ENCODE data around the gene DCC. TPM values are rescaled to one million over a fixed set of nuclear protein-coding genes. Genes with fewer than 3 reads are reported as not detected.

Gene DCC
- total RNA-seq, 1 experiment from 2014 or later: 0.08 TPM

DNA sequence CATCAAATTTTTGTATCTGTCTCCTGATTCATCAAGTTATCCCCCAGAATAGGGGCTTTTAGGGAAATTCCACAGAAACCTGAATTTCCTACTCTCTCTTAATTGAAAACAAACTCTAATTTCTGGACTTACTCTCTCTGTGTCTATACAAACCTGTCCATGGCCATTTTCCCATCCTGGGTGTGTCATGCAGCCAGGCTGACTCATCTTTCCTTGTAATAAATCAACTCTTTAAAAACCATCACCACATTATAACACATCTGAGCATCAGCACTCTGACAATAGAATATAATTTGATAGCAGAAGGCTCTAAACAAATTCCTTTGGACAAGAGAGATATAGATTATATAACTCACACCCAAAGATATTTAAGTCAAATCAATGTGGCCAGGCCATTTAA, 610.2 kb downstream of the DCC start:
- in situ Hi-C loops (cut with HindIII; ENCODE audit: low pct_unique_long_range_greater_than_20kb, low sequenced_read_pairs): no loop called here
- no peak for DNase-seq (ENCODE audit: low read depth, low spot score)

DNA sequence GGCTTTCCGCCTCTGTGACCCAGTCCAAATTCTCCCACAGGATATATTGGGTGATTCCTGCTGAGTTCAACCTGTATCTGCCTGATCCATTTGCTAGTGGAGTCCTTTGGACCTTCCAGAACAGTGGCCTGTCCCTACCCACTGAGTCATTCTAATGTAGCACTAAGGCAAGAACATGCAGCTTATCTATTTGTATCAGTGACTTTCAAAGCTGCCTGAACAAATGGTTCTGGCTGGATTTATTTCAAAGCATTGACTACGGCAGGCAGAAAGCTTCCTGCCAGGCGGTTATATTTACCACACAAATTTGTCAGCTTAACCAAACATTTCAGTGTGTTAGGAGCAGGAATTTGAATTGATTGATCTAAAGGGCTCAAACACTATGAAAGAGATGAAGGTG, 613.4 kb downstream of the DCC start:
- in situ Hi-C loops (cut with HindIII; ENCODE audit: low pct_unique_long_range_greater_than_20kb, low sequenced_read_pairs): no loop called here

DNA sequence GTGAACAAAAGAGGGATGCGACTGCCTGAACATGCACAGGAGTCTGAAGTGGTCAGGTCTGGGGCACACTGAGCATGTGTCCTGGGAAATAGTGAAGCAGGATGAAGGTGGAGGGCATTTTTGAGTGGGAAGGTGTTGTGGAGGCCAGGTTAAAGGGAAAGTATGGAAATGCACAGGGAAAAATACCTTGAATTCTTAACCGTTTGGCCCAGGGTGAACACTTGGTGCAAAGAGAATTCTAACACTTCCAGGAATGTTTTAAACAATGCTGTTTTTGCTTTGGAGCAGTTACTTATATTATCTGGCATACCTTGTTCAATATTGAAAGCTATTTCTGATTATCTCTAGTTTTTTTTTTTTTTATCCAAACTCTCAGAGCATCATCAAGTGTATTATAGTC, 623.5 kb downstream of the DCC start:
- in situ Hi-C loops (cut with HindIII; ENCODE audit: low pct_unique_long_range_greater_than_20kb, low sequenced_read_pairs): no loop called here
- no peak for DNase-seq (ENCODE audit: low read depth, low spot score)

More for the DNA sequence above, 613.4 kb downstream of the DCC start:
- DNase-seq (ENCODE audit: low read depth, low spot score): no peak

DNA sequence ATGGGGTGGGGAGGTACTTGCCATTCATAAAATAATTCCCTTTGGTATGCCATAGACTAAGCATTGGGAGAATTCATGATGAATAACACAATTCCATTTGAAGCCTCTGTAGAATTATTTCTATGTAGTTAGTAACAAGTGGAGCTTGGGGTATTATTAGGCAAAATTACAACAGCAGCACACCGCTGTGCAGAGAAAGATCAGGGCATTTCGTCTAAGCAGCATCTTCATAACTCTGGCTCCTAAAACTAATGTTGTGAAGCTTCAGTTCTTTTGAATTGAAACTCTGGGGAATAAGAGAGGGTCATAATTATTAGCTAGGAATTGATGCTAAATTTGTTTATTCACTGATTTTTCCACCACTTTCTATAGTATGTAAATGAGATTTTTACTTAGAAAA, 630.7 kb downstream of the DCC start:
- in situ Hi-C loops (cut with HindIII; ENCODE audit: low pct_unique_long_range_greater_than_20kb, low sequenced_read_pairs): no loop called here
- DNase-seq (ENCODE audit: low read depth, low spot score): no peak

DNA sequence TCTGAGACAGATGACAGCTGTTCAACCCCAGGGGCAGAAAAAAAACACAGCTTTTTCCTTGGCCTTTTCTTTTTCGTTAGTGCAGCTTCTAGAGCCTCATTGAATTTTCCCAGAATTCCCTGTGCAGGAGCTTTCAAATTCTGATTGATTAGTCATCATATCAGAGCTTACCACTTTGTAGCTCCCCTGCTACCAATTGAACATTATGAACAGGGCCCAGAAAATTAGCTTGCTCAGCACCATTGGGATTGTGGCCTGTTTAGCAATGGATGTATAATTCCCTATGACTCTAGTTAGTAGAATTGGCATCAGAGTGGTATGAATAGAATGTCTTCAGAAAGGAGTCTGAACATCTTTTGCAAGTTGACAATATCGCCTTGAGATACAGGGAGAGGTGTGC, 631.1 kb downstream of the DCC start:
- in situ Hi-C loops (cut with HindIII; ENCODE audit: low pct_unique_long_range_greater_than_20kb, low sequenced_read_pairs): no loop called here
- DNase-seq (ENCODE audit: low read depth, low spot score): no peak

DNA sequence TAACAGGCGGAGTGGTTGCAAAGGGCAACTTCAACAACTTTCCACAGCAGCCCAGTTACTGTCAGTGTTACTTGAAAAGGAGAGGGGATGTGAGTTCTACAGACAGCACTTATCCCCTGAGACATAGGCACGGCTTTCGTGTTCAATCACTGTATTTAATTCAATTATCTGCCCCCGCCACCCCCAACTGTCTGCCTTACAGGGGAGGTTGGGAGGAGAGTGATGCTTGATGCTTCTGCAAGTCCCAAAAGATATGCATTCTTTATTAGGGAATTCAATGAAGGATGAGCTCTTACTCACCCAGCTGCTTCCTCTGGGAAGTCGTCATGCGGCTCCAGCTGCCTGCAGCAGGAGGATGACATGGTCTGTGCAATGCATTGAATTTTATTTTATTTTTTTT, 639.9 kb downstream of the DCC start:
- in situ Hi-C loops (cut with HindIII; ENCODE audit: low pct_unique_long_range_greater_than_20kb, low sequenced_read_pairs): no loop called here
- no peak for DNase-seq (ENCODE audit: low read depth, low spot score)

DNA sequence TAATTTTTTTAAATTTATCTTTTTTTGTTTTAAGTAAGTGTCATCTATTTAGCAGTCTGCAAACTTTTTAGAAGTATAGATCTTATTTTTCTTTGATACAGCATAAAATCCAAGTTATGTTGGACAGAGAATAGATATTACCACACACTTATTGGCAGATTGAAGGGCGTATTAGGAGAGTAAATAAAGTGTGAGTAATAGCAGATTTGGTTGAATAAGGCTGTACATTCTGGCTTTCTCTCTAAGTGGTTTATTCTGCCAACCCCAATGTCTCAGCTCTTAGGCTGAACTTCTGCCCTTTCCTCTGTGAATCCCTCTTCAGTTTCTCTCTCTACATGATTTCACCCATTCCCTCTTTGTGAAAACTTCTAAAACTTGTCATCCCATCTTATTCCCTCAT, 651.2 kb downstream of the DCC start:
- in situ Hi-C loops (cut with HindIII; ENCODE audit: low pct_unique_long_range_greater_than_20kb, low sequenced_read_pairs): no loop called here
- DNase-seq (ENCODE audit: low read depth, low spot score): no peak

DNA sequence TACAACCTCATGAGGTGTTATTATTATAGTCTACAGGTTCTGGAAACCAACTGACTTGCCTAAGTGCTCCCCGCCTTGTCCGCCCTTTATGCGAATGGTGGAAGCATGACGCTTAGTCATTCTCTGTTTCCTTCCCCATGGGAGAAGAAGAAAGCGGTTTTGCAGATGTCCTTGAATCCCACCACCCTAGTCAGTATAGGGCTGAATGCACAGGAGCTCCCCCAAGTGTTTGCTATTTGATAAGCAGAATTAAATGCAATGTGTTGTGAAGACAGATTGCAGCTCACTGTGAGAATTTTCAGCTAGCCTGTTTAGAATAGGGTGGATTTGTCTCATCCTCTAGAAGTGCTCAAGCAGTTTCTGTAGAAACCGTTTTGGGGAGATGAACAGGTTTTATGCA, 652.0 kb downstream of the DCC start:
- in situ Hi-C loops (cut with HindIII; ENCODE audit: low pct_unique_long_range_greater_than_20kb, low sequenced_read_pairs): no loop called here
- peak; percentile 65 for DNase-seq (ENCODE audit: low read depth, low spot score)

DNA sequence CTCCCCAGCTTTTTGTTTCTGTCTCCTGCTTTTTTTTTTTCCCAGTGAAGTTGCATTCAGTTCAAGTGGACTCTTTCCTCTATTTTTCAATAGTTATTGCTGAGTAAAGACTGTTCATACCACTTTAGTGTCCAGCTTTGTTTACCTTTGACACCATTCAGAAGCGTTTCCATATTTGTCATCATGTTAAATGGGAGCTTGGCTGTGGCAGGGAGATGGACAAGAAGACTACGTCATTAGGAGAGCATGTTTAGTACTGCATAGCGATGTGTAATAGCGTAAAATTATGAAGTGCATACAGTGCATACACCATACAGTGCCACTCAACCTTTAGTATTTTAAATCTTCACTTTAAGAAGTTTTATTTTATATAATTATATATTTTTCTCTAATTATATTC, 655.9 kb downstream of the DCC start:
- in situ Hi-C loops (cut with HindIII; ENCODE audit: low pct_unique_long_range_greater_than_20kb, low sequenced_read_pairs): no loop called here
- no peak for DNase-seq (ENCODE audit: low read depth, low spot score)

DNA sequence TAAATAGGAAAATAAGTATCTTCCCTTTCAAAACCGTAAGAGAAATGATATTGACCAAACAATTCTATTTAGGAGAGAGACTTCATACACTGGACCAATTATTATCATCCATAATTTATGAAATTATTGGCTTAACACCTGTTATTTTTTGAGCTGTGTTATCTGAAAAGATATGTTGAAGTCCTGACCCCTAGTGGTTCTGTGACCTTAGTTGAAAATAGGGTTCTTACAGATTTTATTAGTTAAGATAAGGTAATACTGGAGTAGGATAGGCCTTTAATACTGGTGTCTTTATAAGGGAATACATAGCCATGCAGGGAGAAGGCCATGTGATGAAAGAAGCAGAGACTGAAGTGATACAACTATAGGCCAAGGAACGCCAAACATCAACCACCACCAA, 659.6 kb downstream of the DCC start:
- DNase-seq (ENCODE audit: low read depth, low spot score): no peak
- in situ Hi-C loops (cut with HindIII; ENCODE audit: low pct_unique_long_range_greater_than_20kb, low sequenced_read_pairs): no loop called here

DNA sequence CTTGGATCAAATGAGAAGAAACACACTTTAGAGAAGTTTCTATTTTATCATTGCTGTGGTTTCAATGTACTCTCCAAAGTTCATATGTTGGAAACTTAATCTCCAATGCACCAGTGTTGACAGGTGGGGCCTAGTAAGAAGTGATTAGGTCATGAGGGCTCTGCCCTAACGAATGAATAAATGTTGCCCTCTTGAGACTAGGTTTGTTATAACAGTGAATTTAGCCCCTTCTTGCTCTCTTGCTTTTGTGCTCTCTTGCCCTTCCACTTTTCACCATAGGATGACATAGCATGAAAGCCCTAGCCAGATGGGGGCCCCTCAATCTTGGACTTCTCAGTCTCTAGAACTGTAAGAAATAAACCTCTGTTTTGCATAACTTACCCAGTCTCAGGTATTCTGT, 664.8 kb downstream of the DCC start:
- DNase-seq (ENCODE audit: low read depth, low spot score): peak; percentile 23

DNA sequence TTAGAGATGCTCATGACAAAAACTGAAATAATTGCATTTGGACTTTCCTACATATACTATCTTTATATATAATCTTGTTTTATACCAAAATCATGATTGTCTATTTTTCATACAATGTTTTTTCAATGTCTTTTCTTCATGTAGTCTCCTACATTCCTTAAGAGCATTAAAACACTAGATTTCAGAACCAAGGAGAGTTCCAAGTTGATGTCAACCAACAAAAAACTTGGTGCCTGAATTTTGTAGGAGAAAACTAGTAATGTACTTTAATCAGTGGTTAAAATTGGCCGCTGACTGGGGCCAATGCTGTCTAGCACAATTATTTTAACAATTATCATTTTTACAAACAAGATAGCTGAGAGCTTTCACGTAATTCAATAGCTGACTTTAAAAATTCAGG, 678.8 kb downstream of the DCC start:
- in situ Hi-C loops (cut with HindIII; ENCODE audit: low pct_unique_long_range_greater_than_20kb, low sequenced_read_pairs): no loop called here
- DNase-seq (ENCODE audit: low read depth, low spot score): no peak

More for the DNA sequence above, 664.8 kb downstream of the DCC start:
- in situ Hi-C loops (cut with HindIII; ENCODE audit: low pct_unique_long_range_greater_than_20kb, low sequenced_read_pairs): no loop called here

DNA sequence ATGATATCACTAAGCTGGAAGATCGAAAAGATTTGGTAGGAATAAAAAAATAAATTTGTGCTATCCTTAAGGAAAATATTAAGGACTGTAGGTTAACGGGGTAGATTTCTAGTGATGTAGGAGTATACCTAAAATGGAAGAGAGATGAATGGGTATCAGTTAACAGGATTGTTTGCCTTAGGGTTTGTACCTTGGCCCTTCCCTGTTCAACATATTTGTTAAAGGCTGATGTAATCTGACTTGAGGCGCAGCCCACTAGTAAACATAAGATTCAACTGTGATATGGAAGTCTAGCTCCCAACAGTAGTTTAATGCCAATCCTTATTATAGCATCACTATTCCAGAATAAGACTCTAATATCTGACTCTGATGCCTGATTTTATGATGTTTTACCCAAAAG, 685.2 kb downstream of the DCC start:
- in situ Hi-C loops (cut with HindIII; ENCODE audit: low pct_unique_long_range_greater_than_20kb, low sequenced_read_pairs): no loop called here
- DNase-seq (ENCODE audit: low read depth, low spot score): no peak

DNA sequence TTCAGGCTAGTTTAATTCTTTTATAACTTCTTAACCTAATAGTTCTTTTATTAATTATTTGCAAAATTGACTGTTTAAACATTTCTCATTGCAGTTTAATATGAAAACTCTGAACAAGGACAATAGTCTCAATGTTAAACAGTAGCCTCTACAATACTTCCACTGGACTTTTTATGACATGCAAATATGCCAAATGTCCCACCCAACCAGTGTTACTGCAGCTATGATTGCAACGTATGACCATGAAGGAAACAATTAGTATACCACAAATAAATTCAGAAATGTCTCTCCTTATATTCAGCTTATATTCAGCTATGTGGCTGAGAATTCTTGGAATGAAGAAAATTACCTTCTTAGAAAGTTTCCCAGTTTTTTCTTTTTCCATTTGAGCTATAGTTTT, 688.6 kb downstream of the DCC start:
- no peak for DNase-seq (ENCODE audit: low read depth, low spot score)
- in situ Hi-C loops (cut with HindIII; ENCODE audit: low pct_unique_long_range_greater_than_20kb, low sequenced_read_pairs): no loop called here

DNA sequence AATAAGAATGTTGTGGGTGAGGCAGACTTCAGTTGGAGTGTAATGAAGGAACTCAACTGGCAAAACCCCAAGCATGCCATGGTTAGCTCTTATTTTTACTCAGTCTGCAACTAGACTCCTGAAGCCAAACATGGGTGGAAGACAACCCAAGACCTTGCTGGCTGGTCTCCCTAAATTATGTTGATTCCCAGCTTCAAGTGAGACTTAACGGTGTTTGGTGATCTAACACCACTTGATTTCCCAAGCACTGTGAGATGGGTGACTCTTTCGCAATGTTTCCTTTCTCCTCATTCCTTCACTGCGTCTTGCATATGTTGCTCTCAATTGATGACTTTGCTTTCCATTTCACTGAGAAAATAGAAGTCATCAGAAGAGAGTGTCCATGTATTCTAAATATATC, 693.1 kb downstream of the DCC start:
- DNase-seq (ENCODE audit: low read depth, low spot score): no peak
- in situ Hi-C loops (cut with HindIII; ENCODE audit: low pct_unique_long_range_greater_than_20kb, low sequenced_read_pairs): no loop called here

DNA sequence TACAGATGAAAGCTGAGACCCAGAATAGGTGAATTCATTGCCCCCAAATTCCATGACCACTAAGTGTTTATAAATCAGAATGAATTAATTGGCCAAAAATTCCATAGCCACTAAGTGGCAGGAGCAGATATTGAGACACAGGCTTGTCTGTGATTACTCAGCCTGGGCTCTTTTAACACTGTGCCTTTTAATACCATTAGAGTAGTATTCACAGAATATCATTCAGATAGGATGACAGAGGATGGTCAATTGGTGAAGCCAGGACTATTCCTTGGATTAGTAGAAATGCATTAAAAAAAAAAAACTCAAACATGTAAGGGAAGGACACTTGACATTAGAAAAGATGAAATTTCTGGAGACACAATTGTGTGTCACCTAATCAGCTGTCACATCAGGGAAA, 698.6 kb downstream of the DCC start:
- no peak for DNase-seq (ENCODE audit: low read depth, low spot score)
- in situ Hi-C loops (cut with HindIII; ENCODE audit: low pct_unique_long_range_greater_than_20kb, low sequenced_read_pairs): no loop called here

DNA sequence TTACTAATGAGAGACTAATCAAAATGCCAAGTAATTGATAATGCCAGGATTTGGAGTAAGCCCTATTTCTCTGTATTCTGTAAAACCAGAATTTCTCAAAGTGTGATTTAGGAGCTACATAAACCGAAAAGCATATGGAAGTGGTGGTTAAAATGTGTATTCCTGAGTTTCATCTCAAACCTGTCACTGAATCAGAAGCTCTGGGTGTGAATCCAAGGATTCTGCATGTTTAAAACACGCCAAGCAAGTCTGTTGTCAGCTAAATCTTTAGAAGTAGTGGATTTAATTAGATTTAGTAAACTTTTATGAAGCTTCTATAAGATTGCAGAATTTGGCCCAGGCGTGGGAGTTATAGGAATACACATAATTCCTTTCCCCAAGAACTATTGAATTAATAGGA, 700.3 kb downstream of the DCC start:
- in situ Hi-C loops (cut with HindIII; ENCODE audit: low pct_unique_long_range_greater_than_20kb, low sequenced_read_pairs): no loop called here
- no peak for DNase-seq (ENCODE audit: low read depth, low spot score)

DNA sequence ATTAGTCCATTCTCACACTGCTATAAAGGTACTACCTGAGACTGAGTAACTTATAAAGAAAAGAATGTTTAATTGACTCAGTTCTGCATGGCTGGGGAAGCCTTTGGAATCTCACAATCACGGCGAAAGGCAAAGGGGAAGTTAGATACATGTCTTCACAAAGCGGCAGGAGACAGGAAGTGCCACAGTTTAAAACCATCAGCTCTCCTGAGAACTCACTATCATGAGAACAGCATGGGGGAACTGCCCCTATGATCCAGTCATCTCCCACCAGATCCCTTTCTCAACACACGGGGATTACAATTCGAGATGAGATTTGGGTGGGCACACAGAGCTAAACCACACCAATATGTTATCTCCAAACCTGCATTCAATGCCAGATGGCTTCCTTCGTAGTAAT, 716.1 kb downstream of the DCC start:
- DNase-seq (ENCODE audit: low read depth, low spot score): no peak
- in situ Hi-C loops (cut with HindIII; ENCODE audit: low pct_unique_long_range_greater_than_20kb, low sequenced_read_pairs): no loop called here

DNA sequence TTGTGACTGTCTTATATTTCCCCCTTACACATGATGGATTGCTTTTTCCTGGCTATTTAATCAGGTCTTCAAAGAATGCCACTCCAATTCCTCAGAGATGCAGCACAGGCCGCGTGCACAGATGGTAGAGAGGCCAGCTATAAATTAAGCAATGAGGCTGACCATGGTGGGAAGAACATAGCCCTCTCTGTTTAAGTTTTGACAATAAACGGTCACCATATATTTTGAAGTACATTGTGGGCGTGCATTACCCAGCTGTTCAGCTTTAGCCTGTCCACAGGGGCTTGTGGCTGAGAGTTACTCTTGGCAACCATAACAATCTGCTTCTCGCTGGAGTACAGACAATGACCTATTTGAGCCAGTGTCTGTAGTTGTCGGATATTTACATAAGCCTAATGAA, 730.8 kb downstream of the DCC start:
- in situ Hi-C loops (cut with HindIII; ENCODE audit: low pct_unique_long_range_greater_than_20kb, low sequenced_read_pairs): no loop called here
- peak; percentile 28 for DNase-seq (ENCODE audit: low read depth, low spot score)

DNA sequence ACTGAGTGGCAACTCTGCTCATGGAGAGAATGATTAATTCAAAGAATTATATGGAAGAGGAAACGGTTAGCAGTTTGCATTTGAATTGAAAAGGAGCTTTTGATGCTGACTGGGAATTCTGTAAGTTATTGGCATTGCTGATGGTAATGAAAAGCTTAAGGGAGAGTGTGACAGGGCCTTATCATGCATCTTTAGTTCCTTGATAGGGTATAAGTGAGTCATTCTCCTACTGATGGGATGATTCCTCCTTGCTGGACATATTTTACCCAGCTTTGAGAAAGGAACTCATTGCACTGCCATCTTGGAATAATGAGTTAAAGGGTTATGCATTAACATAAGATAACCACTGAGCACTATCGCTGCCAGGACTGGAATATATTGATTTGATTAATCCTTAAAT, 740.7 kb downstream of the DCC start:
- in situ Hi-C loops (cut with HindIII; ENCODE audit: low pct_unique_long_range_greater_than_20kb, low sequenced_read_pairs): no loop called here
- DNase-seq (ENCODE audit: low read depth, low spot score): no peak

DNA sequence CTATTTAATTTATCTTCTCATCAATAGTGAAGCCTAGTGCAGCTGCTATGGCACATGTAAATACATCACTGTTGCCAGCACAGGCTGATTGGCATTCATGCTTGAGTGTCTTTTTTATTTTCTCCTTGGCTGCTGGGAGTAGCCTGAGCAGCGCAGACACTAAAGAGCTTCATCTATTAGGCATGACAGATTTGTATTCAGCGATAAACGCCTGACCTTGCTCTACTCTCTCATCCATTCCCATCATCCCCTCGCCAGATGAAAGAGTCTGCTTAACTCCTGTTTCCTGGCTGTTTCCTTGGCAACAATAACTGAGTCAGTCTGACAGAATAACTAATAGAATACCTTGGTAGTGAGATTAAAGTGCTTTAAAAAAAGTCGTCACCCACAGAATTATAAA, 753.6 kb downstream of the DCC start:
- no peak for DNase-seq (ENCODE audit: low read depth, low spot score)
- in situ Hi-C loops (cut with HindIII; ENCODE audit: low pct_unique_long_range_greater_than_20kb, low sequenced_read_pairs): no loop called here
